Neural cell (in vitro differentiated cells): ENCODE measurements around the gene FLRT2.

Experiments used
- EZH2 ChIP-seq: fragments of 200-600, 300-800 bp; shearing (Covaris generic), sonication (generic); IDR thresholded peaks from 2 replicates; pipeline ENCODE4 v1.6.1; 2014; ENCODE audit warnings: antibody characterized with exemption, low read length, borderline replicate concordance, mild to moderate bottlenecking; ENCODE audit not compliant: insufficient read depth, poor library complexity, severe bottlenecking
- POLR2AphosphoS5 ChIP-seq: IDR thresholded peaks from 2 replicates; pipeline ENCODE4 v1.6.1; 2012
- SMC3 ChIP-seq: fragments of 450-650 bp; conservative IDR thresholded peaks from 2 replicates; pipeline ENCODE4 v1.6.1; 2014; ENCODE audit warnings: antibody characterized with exemption, mild to moderate bottlenecking, moderate library complexity; ENCODE audit not compliant: poor library complexity

GRCh38 chr14:85576848-85577542, 47.1 kb downstream of the FLRT2 start:
- TF ChIP-seq POLR2AphosphoS5 (no peak), SMC3 (no peak), EZH2 (no peak)
